Karpas-422 (cell line): Measurements from ENCODE around the gene SLC48A1. TPM values are rescaled to one million over a fixed set of nuclear protein-coding genes. Genes with fewer than 3 reads are reported as not detected.
A peak's percentile ranks its signal among the peaks of the same experiment; 100 is the strongest.

Source experiments
- DNase-seq: peaks from one replicate; pipeline ENCODE4 v3.0.0-alpha.2; 2015
- H2AFZ ChIP-seq: fragments of 200-600 bp; sonication (generic); 2 replicates; pipeline ENCODE4 v1.6.1; 2014; ENCODE audit warnings: antibody characterized with exemption, low read length, mixed read lengths
- H3K27ac ChIP-seq: fragments of 200-600 bp; sonication (generic); 2 replicates; pipeline ENCODE4 v1.5.1; 2014; ENCODE audit warnings: mild to moderate bottlenecking, low read length, moderate library complexity
- H3K27me3 ChIP-seq: fragments of 200-600 bp; sonication (generic); 2 replicates; pipeline ENCODE4 v1.6.1; 2014; ENCODE audit warnings: low read length, mixed read lengths
- H3K36me3 ChIP-seq: fragments of 200-600 bp; sonication (generic); 2 replicates; pipeline ENCODE4 v1.6.1; 2014; ENCODE audit warnings: low read length, mixed read lengths; ENCODE audit not compliant: insufficient read depth
- H3K4me1 ChIP-seq: fragments of 200-600 bp; sonication (generic); 2 replicates; pipeline ENCODE4 v1.6.1; 2014; ENCODE audit warnings: mild to moderate bottlenecking, low read length, mixed read lengths
- H3K4me2 ChIP-seq: fragments of 200-600 bp; sonication (generic); 2 replicates; pipeline ENCODE4 v1.6.1; 2014; ENCODE audit warnings: low read length, low read depth, mild to moderate bottlenecking; ENCODE audit not compliant: poor library complexity, severe bottlenecking
- H3K4me3 ChIP-seq: fragments of 200-600 bp; sonication (generic); 2 replicates; pipeline ENCODE4 v1.5.1; 2014; ENCODE audit warnings: mild to moderate bottlenecking, antibody characterized with exemption, low read length, mixed read lengths
- H3K79me2 ChIP-seq: fragments of 200-600 bp; sonication (generic); 2 replicates; pipeline ENCODE4 v1.6.1; 2014; ENCODE audit warnings: mild to moderate bottlenecking, low read length, mixed read lengths
- H3K9ac ChIP-seq: fragments of 200-600 bp; sonication (generic); 2 replicates; pipeline ENCODE4 v1.6.0; 2014; ENCODE audit warnings: low read length
- H3K9me2 ChIP-seq: fragments of 200-600 bp; sonication (generic), shearing (Covaris generic); replicated peaks from 2 replicates; pipeline ENCODE4 v1.6.0; 2014; ENCODE audit warnings: mild to moderate bottlenecking, low read length, moderate library complexity; ENCODE audit not compliant: insufficient read depth
- H3K9me3 ChIP-seq: fragments of 300-700, 200-600 bp; sonication (generic); 2 replicates; pipeline ENCODE4 v1.6.1; 2014; ENCODE audit warnings: low read length, mixed read lengths
- H4K20me1 ChIP-seq: fragments of 200-600 bp; sonication (generic); 2 replicates; pipeline ENCODE4 v1.6.1; 2014; ENCODE audit warnings: mild to moderate bottlenecking, antibody characterized with exemption, low read length, low read depth; ENCODE audit not compliant: insufficient read depth
- total RNA-seq: library from RNA; depleted of rRNA; stranded (reverse); fragments of >200 nt; shearing (Covaris generic); gene quantifications from 2 replicates; pipeline ENCODE4 v1.2.3, GENCODE V29; 2014; ENCODE audit warnings: low replicate concordance

The SLC48A1 gene
- total RNA-seq, 1 experiment from 2014 or later: 21.9 TPM

GRCh38 chr12:47734725-47735480, 38.1 kb upstream of the SLC48A1 start:
- Histone ChIP-seq H4K20me1 (no peaks in the 10 kb centered on the region), H3K4me2 (no peak overlapping the region), H3K27ac (no peak overlapping the region), H3K4me1 (peaks cover 43% of the 10 kb centered on the region), H3K36me3 (no peaks in the 10 kb centered on the region), H3K9me2 (no peaks in the 10 kb centered on the region), H3K4me3 (no peak overlapping the region), H3K27me3 (no peaks in the 10 kb centered on the region), H3K9me3 (no peaks in the 10 kb centered on the region), H2AFZ (no peak overlapping the region), H3K9ac (no peak overlapping the region), H3K79me2 (no peaks in the 10 kb centered on the region)
- DNase-seq: no peak

GRCh38 chr12:47735649-47736048, 37.4 kb upstream of the SLC48A1 start:
- Histone ChIP-seq H3K27me3 (no peaks in the 10 kb centered on the region), H3K9me2 (no peaks in the 10 kb centered on the region), H4K20me1 (no peaks in the 10 kb centered on the region), H3K9me3 (no peaks in the 10 kb centered on the region), H3K36me3 (no peaks in the 10 kb centered on the region), H2AFZ (no peak overlapping the region), H3K9ac (no peak overlapping the region), H3K4me1 (peaks cover 50% of the 10 kb centered on the region), H3K4me3 (no peak overlapping the region), H3K4me2 (no peak overlapping the region), H3K27ac (no peak overlapping the region), H3K79me2 (no peaks in the 10 kb centered on the region)
- no peak for DNase-seq

- peaks cover 56% of the 10 kb centered on the region for H3K4me1 ChIP-seq
- H3K9me3 ChIP-seq: no peaks in the 10 kb centered on the region
- no peak overlapping the region for H3K27ac ChIP-seq
- DNase-seq: no peak
- no peak overlapping the region for H3K9ac ChIP-seq
- H4K20me1 ChIP-seq: no peaks in the 10 kb centered on the region
- no peak overlapping the region for H3K4me2 ChIP-seq
- H3K9me2 ChIP-seq: no peaks in the 10 kb centered on the region
- H2AFZ ChIP-seq: no peak overlapping the region
- no peaks in the 10 kb centered on the region for H3K36me3 ChIP-seq
- no peaks in the 10 kb centered on the region for H3K27me3 ChIP-seq
- H3K4me3 ChIP-seq: no peak overlapping the region
- H3K79me2 ChIP-seq: no peaks in the 10 kb centered on the region
These were observed 36.8 kb upstream of the SLC48A1 start for GRCh38 chr12:47736216-47736615.

GRCh38 chr12:47736877-47737676, 36.0 kb upstream of the SLC48A1 start:
- H3K79me2 ChIP-seq: no peaks in the 10 kb centered on the region
- no peaks in the 10 kb centered on the region for H3K36me3 ChIP-seq
- H3K27me3 ChIP-seq: no peaks in the 10 kb centered on the region
- H3K4me3 ChIP-seq: no peak overlapping the region
- no peaks in the 10 kb centered on the region for H3K9me2 ChIP-seq
- no peak for DNase-seq
- no peaks in the 10 kb centered on the region for H4K20me1 ChIP-seq
- H3K4me2 ChIP-seq: no peak overlapping the region
- no peak overlapping the region for H3K27ac ChIP-seq
- no peak overlapping the region for H3K9ac ChIP-seq
- no peaks in the 10 kb centered on the region for H3K9me3 ChIP-seq
- no peak overlapping the region for H2AFZ ChIP-seq
- peaks cover 61% of the 10 kb centered on the region for H3K4me1 ChIP-seq

GRCh38 chr12:47737936-47738594, 35.0 kb upstream of the SLC48A1 start:
- Histone ChIP-seq H3K9me3 (no peaks in the 10 kb centered on the region), H2AFZ (no peak overlapping the region), H4K20me1 (0 out of 2 replicates have a peak, but pooled peaks cover 7% of the 10 kb centered on the region)

GRCh38 chr12:47739297-47739696, 33.7 kb upstream of the SLC48A1 start:
- peaks cover 58% of the 10 kb centered on the region for H3K4me1 ChIP-seq

More at GRCh38 chr12:47737936-47738594, 35.0 kb upstream of the SLC48A1 start:
- Histone ChIP-seq H3K27ac (peak overlapping the region; percentile 96), H3K79me2 (no peaks in the 10 kb centered on the region), H3K36me3 (no peaks in the 10 kb centered on the region), H3K4me2 (no peak overlapping the region), H3K9me2 (no peaks in the 10 kb centered on the region), H3K4me1 (peaks cover 52% of the 10 kb centered on the region), H3K9ac (peak overlapping the region; percentile 91; the same call in 1 of the 2 replicates), H3K27me3 (no peaks in the 10 kb centered on the region), H3K4me3 (no peak overlapping the region)
- DNase-seq: no peak

GRCh38 chr12:47739979-47740378, 33.1 kb upstream of the SLC48A1 start:
- Histone ChIP-seq H3K4me3 (peak overlapping the region; percentile 77), H2AFZ (no peak overlapping the region), H3K27ac (peak overlapping the region; percentile 96), H3K36me3 (no peaks in the 10 kb centered on the region), H3K4me1 (peaks cover 51% of the 10 kb centered on the region), H3K79me2 (no peaks in the 10 kb centered on the region), H3K9me2 (no peaks in the 10 kb centered on the region), H3K9ac (peak overlapping the region; percentile 91), H3K27me3 (no peaks in the 10 kb centered on the region), H3K9me3 (no peaks in the 10 kb centered on the region), H3K4me2 (peak overlapping the region; percentile 96), H4K20me1 (0 out of 2 replicates have a peak, but pooled peaks cover 8% of the 10 kb centered on the region)
- peak; percentile 91 for DNase-seq

More at GRCh38 chr12:47739297-47739696, 33.7 kb upstream of the SLC48A1 start:
- no peaks in the 10 kb centered on the region for H3K9me3 ChIP-seq
- H3K36me3 ChIP-seq: no peaks in the 10 kb centered on the region
- no peaks in the 10 kb centered on the region for H3K27me3 ChIP-seq
- H3K9me2 ChIP-seq: no peaks in the 10 kb centered on the region
- H4K20me1 ChIP-seq: 0 out of 2 replicates have a peak, but pooled peaks cover 8% of the 10 kb centered on the region
- H3K4me2 ChIP-seq: peak overlapping the region; percentile 96
- DNase-seq: no peak
- H3K27ac ChIP-seq: peak overlapping the region; percentile 96
- peak overlapping the region; percentile 77 for H3K4me3 ChIP-seq
- H2AFZ ChIP-seq: no peak overlapping the region
- H3K9ac ChIP-seq: peak overlapping the region; percentile 91
- no peaks in the 10 kb centered on the region for H3K79me2 ChIP-seq
